T-cell (primary cell): ENCODE measurements around the gene PLA2G15. TPM values are rescaled to one million over a fixed set of nuclear protein-coding genes. Genes with fewer than 3 reads are reported as not detected.

ENCODE experiments used
- ATAC-seq, 4 experiments: fragments of 200-7000 bp in 3 of 4; fragments of 150-1000 bp in 1 of 4; cut with Tn5 transposase; replicated peaks in 1 of 4; 1 replicate in 3 of 4; 2 replicates in 1 of 4; pipeline ENCODE4 v1.10.0; 2021; ENCODE audit warnings: moderate library complexity in 3 of 4, mild to moderate bottlenecking in 2 of 4, moderate number of reproducible peaks in 1 of 4
- CTCF ChIA-PET, 2 donors: fragments of 300-600 bp; sonication (Branson Sonifier 250); formaldehyde crosslinking; loops; one replicate each; lab custom pipeline; 2022; ENCODE audit warnings: antibody characterized with exemption in 2 of 2; lab: Charles Lee
- POLR2A ChIA-PET, 2 donors: fragments of 300-600 bp; sonication (Branson Sonifier 250); formaldehyde crosslinking; loops; one replicate each; lab custom pipeline; 2022; ENCODE audit warnings: antibody characterized with exemption in 2 of 2; lab: Charles Lee
- DNase-seq, 35 experiments: peaks; one replicate each; pipeline versions ENCODE4 v3.0.0 to v3.0.0-alpha.2; 2013 to 2023
- H3K27ac ChIP-seq: one replicate; pipeline ENCODE4 v1.5.1; 2013; ENCODE audit warnings: low read length
- H3K27me3 ChIP-seq, 2 experiments: replicated peaks in 1 of 2; 1 replicate in 1 of 2; 2 replicates in 1 of 2; pipeline versions ENCODE4 v1.6.1 to v1.7.0; 2013; ENCODE audit warnings: low read length in 1 of 2, mixed read lengths in 1 of 2; ENCODE audit not compliant: control insufficient read depth in 2 of 2, insufficient read depth in 2 of 2; ENCODE audit errors: extremely low read depth in 1 of 2
- H3K36me3 ChIP-seq, 2 donors: 1 replicate in 1 of 2; 2 replicates in 1 of 2; pipeline versions ENCODE4 v1.6.1 to v1.7.0; 2013; ENCODE audit warnings: low read length in 1 of 2; ENCODE audit not compliant: control insufficient read depth in 2 of 2, insufficient read depth in 1 of 2; ENCODE audit errors: extremely low read depth in 1 of 2
- H3K4me1 ChIP-seq, 2 experiments: 1 replicate in 1 of 2; 2 replicates in 1 of 2; pipeline versions ENCODE4 v1.6.1 to v1.7.0; 2013; ENCODE audit warnings: low read length in 2 of 2, mixed read lengths in 1 of 2; ENCODE audit not compliant: insufficient read depth in 2 of 2, control insufficient read depth in 1 of 2; ENCODE audit errors: extremely low read depth in 1 of 2
- H3K4me3 ChIP-seq, 2 donors: 1 replicate in 1 of 2; 2 replicates in 1 of 2; pipeline versions ENCODE4 v1.5.1 to v1.7.0; 2013; ENCODE audit warnings: mild to moderate bottlenecking in 2 of 2, low read length in 1 of 2, moderate library complexity in 1 of 2; ENCODE audit not compliant: control insufficient read depth in 1 of 2; ENCODE audit errors: extremely low read depth in 1 of 2
- H3K9me3 ChIP-seq: 2 replicates; pipeline ENCODE4 v1.7.0; 2013
- H3K27ac Mint-ChIP-seq, 2 donors: one replicate each; pipeline ENCODE4 v1.8.0; 2020 to 2021; ENCODE audit warnings: mild to moderate bottlenecking in 2 of 2, mixed read lengths in 2 of 2
- H3K27me3 Mint-ChIP-seq, 2 donors: one replicate each; pipeline ENCODE4 v1.8.0; 2021 to 2022; ENCODE audit warnings: mixed read lengths in 2 of 2
- H3K36me3 Mint-ChIP-seq: one replicate; pipeline ENCODE4 v1.8.0; 2021; ENCODE audit warnings: mixed read lengths
- H3K4me1 Mint-ChIP-seq, 3 donors: one replicate each; pipeline ENCODE4 v1.8.0; 2020 to 2022; ENCODE audit warnings: mixed read lengths in 3 of 3, mild to moderate bottlenecking in 1 of 3
- H3K4me3 Mint-ChIP-seq, 3 donors: one replicate each; pipeline ENCODE4 v1.8.0; 2020 to 2022; ENCODE audit warnings: mild to moderate bottlenecking in 3 of 3, mixed read lengths in 3 of 3, moderate library complexity in 3 of 3
- H3K9me3 Mint-ChIP-seq, 3 donors: one replicate each; pipeline ENCODE4 v1.8.0; 2020 to 2022; ENCODE audit warnings: mixed read lengths in 3 of 3
- WGBS: methylation state at CpG from one replicate; pipeline ENCODE4 v1.1.5; 2013; ENCODE audit warnings: missing lambda C conversion rate; ENCODE audit not compliant: insufficient coverage; 5-methylcytosine and 5-hydroxymethylcytosine counted together
- total RNA-seq, 35 experiments: library from RNA in 6 of 35; stranded (reverse) in 6 of 35; fragments of 120-200 nt in 1 of 35; gene quantifications; one replicate each; pipeline versions ENCODE4 v1.2.1 to v1.2.4 and lab custom pipeline; 2013 to 2026

PLA2G15 gene
- total RNA-seq, 5 donors from 2014 or later (not counting 1 experiment from before 2014, with no cell fraction given): 8.7 to 16.4 (median 10.9) TPM

- H3K4me3 ChIP-seq: no peak overlapping the region
- Mint-ChIP-seq H3K4me3 (no peak overlapping the region), H3K9me3 (no peaks in the 10 kb centered on the region), H3K4me1 (peaks cover 44 to 50% (median 44%) of the 10 kb centered on the region in 3 donors), H3K27ac (no peak overlapping the region), H3K27me3 (no peaks in the 10 kb centered on the region), H3K36me3 (peaks cover 4% of the 10 kb centered on the region)
- H3K4me1 ChIP-seq: peaks cover 16 to 29% of the 10 kb centered on the region in 2 experiments
- ChIA-PET POLR2A (interaction anchor here in 1 of 2 donors (0.5 to 0.9 kb wide), 2 partner anchors 38 to 159 kb away, joined by 3 to 5 read pairs; no protein-coding TSS in a partner anchor), CTCF (interaction anchor here (0.6 to 0.8 kb wide), 4 partner anchors 9 to 346 kb away, joined by 3 read pairs; no protein-coding TSS in a partner anchor)
- ATAC-seq (no peak), DNase-seq (no peak)
- H3K27me3 ChIP-seq: no peaks in the 10 kb centered on the region
- 100% methylated on average over 6 of the region's 9 CpGs for WGBS
- H3K27ac ChIP-seq: no peak overlapping the region
- no peaks in the 10 kb centered on the region for H3K9me3 ChIP-seq
- H3K36me3 ChIP-seq: peaks cover 14 to 40% of the 10 kb centered on the region in 2 donors
Observed at GRCh38 chr16:68230176-68230571, 15.0 kb upstream of the PLA2G15 start.

- Mint-ChIP-seq H3K27ac (peak overlapping the region in 1 of 2 donors; percentile 34), H3K27me3 (no peaks in the 10 kb centered on the region), H3K4me3 (no peak overlapping the region), H3K4me1 (peaks cover 36 to 42% (median 36%) of the 10 kb centered on the region in 3 donors), H3K36me3 (peaks cover 3% of the 10 kb centered on the region), H3K9me3 (no peaks in the 10 kb centered on the region)
- peaks cover 15 to 31% of the 10 kb centered on the region in 2 experiments for H3K4me1 ChIP-seq
- peaks cover 14 to 34% of the 10 kb centered on the region in 2 donors for H3K36me3 ChIP-seq
- no peaks in the 10 kb centered on the region for H3K27me3 ChIP-seq
- ChIA-PET POLR2A (no interaction called here), CTCF (no interaction called here)
- DNase-seq (no peak), ATAC-seq (no peak)
- 100% methylated on average over 6 of the region's 12 CpGs for WGBS
- H3K4me3 ChIP-seq: no peak overlapping the region
- no peaks in the 10 kb centered on the region for H3K9me3 ChIP-seq
- H3K27ac ChIP-seq: no peak overlapping the region
Observed at GRCh38 chr16:68230956-68231355, 14.2 kb upstream of the PLA2G15 start.

- no peak overlapping the region for H3K27ac Mint-ChIP-seq
- H3K27me3 ChIP-seq: no peaks in the 10 kb centered on the region
- H3K9me3 ChIP-seq: no peaks in the 10 kb centered on the region
- H3K4me1 Mint-ChIP-seq: peaks cover 34 to 43% (median 34%) of the 10 kb centered on the region in 3 donors
- WGBS: 94% methylated on average over 14 of the region's 26 CpGs
- no peak for DNase-seq
- no peaks in the 10 kb centered on the region for H3K9me3 Mint-ChIP-seq
- H3K4me3 ChIP-seq: no peak overlapping the region
- no peaks in the 10 kb centered on the region for H3K27me3 Mint-ChIP-seq
- POLR2A ChIA-PET: no interaction called here
- H3K4me3 Mint-ChIP-seq: no peak overlapping the region
- ATAC-seq: no peak
- H3K4me1 ChIP-seq: peaks cover 15 to 30% of the 10 kb centered on the region in 2 experiments
- H3K36me3 ChIP-seq: peaks cover 14 to 28% of the 10 kb centered on the region in 2 donors
- peaks cover 3% of the 10 kb centered on the region for H3K36me3 Mint-ChIP-seq
- H3K27ac ChIP-seq: no peak overlapping the region
- CTCF ChIA-PET: no interaction called here
Observed at GRCh38 chr16:68231384-68232136, 13.6 kb upstream of the PLA2G15 start.

GRCh38 chr16:68232335-68232734 is 12.8 kb upstream of the PLA2G15 start:
- Mint-ChIP-seq H3K4me3 (no peak overlapping the region), H3K27ac (peak overlapping the region; percentile 28 to 49), H3K27me3 (no peaks in the 10 kb centered on the region), H3K4me1 (peaks cover 33 to 42% (median 33%) of the 10 kb centered on the region in 3 donors), H3K9me3 (no peaks in the 10 kb centered on the region), H3K36me3 (peaks cover 3% of the 10 kb centered on the region)
- DNase-seq (no peak), ATAC-seq (no peak)
- Histone ChIP-seq H3K4me1 (peaks cover 14 to 34% of the 10 kb centered on the region in 2 experiments), H3K27ac (no peak overlapping the region), H3K27me3 (no peaks in the 10 kb centered on the region), H3K9me3 (no peaks in the 10 kb centered on the region), H3K36me3 (peaks cover 14 to 24% of the 10 kb centered on the region in 2 donors), H3K4me3 (no peak overlapping the region)
- CTCF ChIA-PET: interaction anchor here in 1 of 2 donors (0.6 kb wide), 1 partner anchor 619 kb away, joined by 4 read pairs; no protein-coding TSS in a partner anchor
- POLR2A ChIA-PET: no interaction called here
- 81% methylated on average over 16 of the region's 16 CpGs for WGBS

DNA sequence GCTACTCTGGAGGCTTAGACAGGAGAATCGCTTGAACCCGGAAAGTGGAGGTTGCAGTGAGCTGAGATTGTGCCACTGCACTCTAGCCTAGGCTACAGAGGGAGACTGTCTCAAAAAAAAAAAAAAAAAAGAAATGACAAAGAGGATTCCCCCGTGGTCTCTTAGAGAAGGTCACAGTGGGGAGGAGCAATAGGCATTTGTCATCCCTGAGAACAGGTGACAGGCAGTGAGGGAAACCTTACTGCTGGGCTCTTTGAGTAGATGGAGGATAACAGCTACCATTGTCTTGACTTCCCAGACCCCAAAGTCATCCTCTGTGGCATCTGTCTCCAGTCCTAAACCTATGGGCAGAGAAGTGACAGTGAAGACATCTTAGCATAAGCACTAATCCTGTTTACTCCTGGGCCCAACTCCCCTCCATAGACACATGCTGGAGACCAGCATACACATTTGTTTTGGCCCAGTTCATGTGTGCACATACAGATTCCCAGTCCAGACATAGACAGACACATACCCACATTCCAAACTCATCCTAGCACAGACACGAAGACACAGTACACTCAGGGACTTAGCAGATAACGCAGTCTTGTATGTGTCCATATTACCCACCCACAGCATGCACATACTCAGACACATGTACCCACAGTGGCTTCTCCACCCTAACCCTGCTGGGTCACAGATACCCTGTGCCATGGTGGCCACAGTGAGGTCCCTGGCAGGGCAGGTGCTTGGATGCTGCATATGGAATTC is 11.9 kb upstream of the PLA2G15 start:
- Histone ChIP-seq H3K36me3 (peaks cover 14 to 19% of the 10 kb centered on the region in 2 donors), H3K9me3 (no peaks in the 10 kb centered on the region), H3K27me3 (no peaks in the 10 kb centered on the region), H3K4me3 (no peak overlapping the region), H3K27ac (peak overlapping the region; percentile 4), H3K4me1 (peaks cover 6 to 33% of the 10 kb centered on the region in 2 experiments)
- WGBS: 100% methylated on average over 4 of the region's 5 CpGs
- ATAC-seq (no peak), DNase-seq (peak in 1 of 35 experiments; percentile 49)
- peaks cover 29 to 38% (median 31%) of the 10 kb centered on the region in 3 donors for H3K4me1 Mint-ChIP-seq
- ChIA-PET CTCF (interaction anchor here (0.6 to 0.7 kb wide), 3 partner anchors 110 to 1028 kb away, joined by 3 to 4 read pairs (median 4); no protein-coding TSS in a partner anchor), POLR2A (no interaction called here)
- H3K36me3 Mint-ChIP-seq: peaks cover 3% of the 10 kb centered on the region
- H3K4me3 Mint-ChIP-seq: no peak overlapping the region
- no peaks in the 10 kb centered on the region for H3K9me3 Mint-ChIP-seq
- no peaks in the 10 kb centered on the region for H3K27me3 Mint-ChIP-seq
- peak overlapping the region; percentile 28 to 49 for H3K27ac Mint-ChIP-seq

- H3K36me3 ChIP-seq: peaks cover 14 to 15% of the 10 kb centered on the region in 2 donors
- Mint-ChIP-seq H3K4me3 (no peak overlapping the region), H3K27me3 (no peaks in the 10 kb centered on the region), H3K9me3 (no peaks in the 10 kb centered on the region), H3K4me1 (peaks cover 34 to 37% (median 34%) of the 10 kb centered on the region in 3 donors), H3K27ac (peak overlapping the region; percentile 28 to 49), H3K36me3 (peaks cover 3% of the 10 kb centered on the region)
- H3K4me1 ChIP-seq: peaks cover 9 to 39% of the 10 kb centered on the region in 2 experiments
- no peak overlapping the region for H3K4me3 ChIP-seq
- H3K27ac ChIP-seq: peak overlapping the region; percentile 4
- POLR2A ChIA-PET: no interaction called here
- 81% methylated on average over 6 of the region's 8 CpGs for WGBS
- CTCF ChIA-PET: interaction anchor here in 1 of 2 donors (0.6 kb wide), 1 partner anchor 1027 kb away, joined by 3 read pairs; no protein-coding TSS in a partner anchor
- no peaks in the 10 kb centered on the region for H3K27me3 ChIP-seq
- no peaks in the 10 kb centered on the region for H3K9me3 ChIP-seq
- DNase-seq (no peak), ATAC-seq (no peak)
Observed at GRCh38 chr16:68233835-68234187, 11.4 kb upstream of the PLA2G15 start.
